GM18519 (cell line): ENCODE results near the gene TIMP2.
"Not testable (repeated sequence)": the region's sequence is repeated elsewhere in the genome, so short reads cannot be mapped to it uniquely, and the experiment has no call there.

Source experiments
- ATAC-seq: cut with Tn5 transposase; IDR thresholded peaks from one replicate; pipeline ENCODE4 v1.9.1; 2021; ENCODE audit warnings: mild to moderate bottlenecking, moderate library complexity; ENCODE audit not compliant: unreplicated experiment, low FRiP score

Gene TIMP2

GRCh38 chr17:78875363-78876093 lies 49.7 kb downstream of the TIMP2 start:
- no peak for ATAC-seq

- ATAC-seq = no peak
Measured at GRCh38 chr17:78873519-78874340, 51.5 kb downstream of the TIMP2 start.

GRCh38 chr17:78872486-78872885 lies 52.7 kb downstream of the TIMP2 start:
- ATAC-seq = no peak

GRCh38 chr17:78870621-78871020 lies 54.6 kb downstream of the TIMP2 start:
- no peak for ATAC-seq

GRCh38 chr17:78868391-78868790 lies 56.8 kb downstream of the TIMP2 start:
- no peak for ATAC-seq

GRCh38 chr17:78867046-78867445 lies 58.1 kb downstream of the TIMP2 start:
- ATAC-seq = not testable (repeated sequence)

DNA sequence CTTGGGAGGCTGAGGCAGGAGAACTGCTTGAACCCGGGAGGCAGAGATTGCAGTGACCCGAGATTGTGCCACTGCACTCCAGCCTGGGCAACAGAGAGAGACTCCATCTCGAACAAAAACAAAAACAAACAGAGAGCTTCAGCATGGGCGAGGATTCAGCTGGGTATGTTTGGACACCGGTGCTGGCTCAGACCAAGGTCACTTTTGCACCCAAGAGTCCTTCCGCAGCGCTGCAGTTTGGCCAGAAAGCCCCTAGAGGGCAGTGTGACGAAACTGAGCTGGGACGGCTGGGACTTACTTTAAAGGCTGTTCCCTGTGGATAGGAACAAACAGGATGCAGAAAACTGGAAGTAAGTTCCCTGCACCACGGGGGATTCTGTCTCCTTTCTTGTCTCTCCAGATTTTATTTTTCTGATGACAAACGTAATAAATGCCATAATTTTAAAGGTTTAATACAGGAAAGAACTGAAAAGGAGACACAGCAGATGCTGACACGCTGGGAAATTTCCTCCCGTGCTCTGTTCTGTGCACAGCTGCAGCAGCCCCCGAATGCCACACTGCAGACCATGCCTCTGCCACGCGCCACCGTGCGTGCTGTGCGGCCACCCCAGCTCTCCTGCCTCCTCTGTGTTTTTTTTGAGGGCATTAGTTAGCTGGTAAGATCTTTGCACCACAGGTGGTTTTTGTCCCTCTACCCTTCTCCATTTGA lies 59.4 kb downstream of the TIMP2 start:
- no peak for ATAC-seq

DNA sequence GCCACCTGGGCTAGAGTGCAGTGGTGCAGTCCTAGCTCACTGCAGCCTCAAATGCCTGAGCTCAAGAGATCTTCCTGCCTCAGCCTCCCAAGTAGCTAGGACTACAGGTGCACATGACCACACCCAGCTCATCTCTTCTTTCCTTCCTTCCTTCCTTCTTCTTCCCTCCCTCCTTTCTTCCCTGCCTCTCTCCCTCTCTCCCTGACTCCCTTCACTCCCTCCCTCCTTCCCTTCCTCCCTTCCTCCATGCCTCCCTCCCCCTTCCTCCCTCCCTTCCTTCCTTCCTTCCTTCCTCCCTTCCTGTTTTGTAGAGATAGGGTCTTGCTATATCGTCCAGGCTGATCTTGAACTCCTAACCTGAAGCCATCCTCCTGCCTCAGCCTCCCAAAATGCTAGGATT lies 61.1 kb downstream of the TIMP2 start:
- no peak for ATAC-seq

DNA sequence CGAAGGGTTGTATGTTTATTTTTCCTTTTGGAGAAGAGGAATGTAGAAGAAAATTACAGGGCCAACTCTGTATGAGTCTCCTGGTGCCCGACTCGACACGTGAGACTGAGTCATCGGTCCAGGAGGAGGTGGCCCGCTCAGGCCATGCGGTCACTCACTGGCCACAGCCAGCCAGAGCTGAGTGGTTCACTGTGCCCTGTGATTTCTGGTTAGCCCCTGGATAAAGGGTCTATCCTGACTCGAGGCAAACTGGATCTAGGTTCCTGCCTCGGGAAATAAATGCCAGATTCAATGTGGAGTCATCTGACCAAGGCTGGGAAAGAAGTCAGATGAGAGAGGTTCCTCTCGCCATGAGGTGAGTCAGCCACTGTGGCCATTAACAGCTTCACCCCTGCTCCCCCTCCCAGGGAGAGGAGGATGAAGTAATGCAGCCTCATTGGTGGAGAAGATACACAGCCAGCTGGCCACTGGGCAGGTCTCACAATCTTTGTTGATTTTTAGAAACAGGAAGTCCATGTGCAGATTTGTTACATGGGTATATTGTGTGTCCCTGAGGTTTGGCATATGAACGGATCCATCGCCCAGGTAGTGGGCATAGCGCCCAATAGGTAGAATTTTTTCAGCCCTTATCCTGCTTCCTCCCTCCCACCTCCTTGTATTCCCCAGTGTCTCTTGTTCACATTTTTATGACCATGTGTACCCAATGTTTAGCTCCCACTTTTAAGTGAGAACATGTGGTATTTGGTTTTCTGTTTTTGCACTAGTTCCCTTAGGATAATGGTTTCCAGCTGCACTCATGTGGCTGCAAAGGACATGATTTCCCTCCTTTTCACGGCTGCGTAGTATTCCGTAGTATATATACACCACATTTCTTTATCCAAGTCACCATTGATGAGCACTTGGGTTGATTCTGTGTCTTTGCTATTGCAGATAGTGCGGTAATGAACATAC lies 62.8 kb downstream of the TIMP2 start:
- no peak for ATAC-seq

GRCh38 chr17:78861229-78861628 lies 64.0 kb downstream of the TIMP2 start:
- no peak for ATAC-seq

- ATAC-seq = no peak
Measured at GRCh38 chr17:78859051-78859450, 66.1 kb downstream of the TIMP2 start.

DNA sequence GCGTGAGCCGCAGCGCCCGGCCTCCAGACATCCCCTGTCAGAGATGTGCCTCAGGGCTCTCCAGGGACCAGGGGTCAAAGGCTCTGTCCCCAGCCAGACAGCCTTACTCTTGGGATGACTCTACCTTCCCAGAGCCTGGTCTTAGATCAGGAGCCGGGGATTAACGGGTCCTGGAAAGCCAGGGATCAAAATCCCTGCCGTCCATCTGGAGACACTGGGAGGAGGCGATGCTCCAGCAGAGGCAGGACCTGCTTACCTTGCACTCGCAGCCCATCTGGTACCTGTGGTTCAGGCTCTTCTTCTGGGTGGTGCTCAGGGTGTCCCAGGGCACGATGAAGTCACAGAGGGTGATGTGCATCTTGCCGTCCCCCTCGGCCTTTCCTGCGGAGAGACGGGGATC lies 67.9 kb downstream of the TIMP2 start:
- no peak for ATAC-seq

DNA sequence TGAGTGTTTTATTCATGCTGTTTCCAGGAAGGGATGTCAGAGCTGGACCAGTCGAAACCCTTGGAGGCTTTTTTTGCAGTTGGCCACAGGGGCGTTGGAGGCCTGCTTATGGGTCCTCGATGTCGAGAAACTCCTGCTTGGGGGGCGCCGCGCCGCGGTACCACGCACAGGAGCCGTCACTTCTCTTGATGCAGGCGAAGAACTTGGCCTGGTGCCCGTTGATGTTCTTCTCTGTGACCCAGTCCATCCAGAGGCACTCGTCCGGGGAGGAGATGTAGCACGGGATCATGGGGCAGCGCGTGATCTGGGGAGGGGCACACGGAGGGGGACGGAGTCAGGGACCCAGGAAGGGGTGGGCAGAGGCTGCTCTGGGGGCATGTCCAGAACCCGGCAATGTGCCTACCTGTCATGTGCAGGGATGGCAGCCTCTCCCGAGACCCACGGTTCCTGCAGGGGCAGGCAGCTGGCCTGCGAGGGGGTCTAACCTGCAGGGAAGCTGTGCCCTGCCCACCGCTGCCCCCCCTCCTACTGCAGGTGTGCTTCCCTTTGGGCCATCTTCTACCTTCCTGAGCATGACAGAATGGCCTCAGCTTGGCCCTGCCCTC lies 69.5 kb downstream of the TIMP2 start:
- no peak for ATAC-seq

DNA sequence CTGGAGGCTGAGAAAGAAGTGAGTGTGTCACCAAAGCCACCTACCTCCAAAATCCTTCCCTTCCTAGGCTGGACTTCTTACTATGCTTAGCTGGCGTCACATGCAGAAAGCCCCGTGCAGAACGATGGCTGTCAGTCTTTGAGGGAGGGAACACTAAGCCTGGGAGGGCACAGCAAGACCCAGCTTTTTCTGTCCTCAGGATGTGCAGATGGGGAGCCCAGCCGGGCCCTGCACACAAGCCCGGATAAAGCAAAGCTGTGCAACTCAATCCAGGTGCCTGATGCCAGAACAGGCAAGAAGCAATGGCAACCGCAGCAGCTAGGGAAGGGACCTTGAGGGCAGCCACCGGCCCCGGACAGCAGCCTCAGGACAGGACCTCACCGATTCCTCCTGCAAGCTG lies 70.7 kb downstream of the TIMP2 start:
- no peak for ATAC-seq

DNA sequence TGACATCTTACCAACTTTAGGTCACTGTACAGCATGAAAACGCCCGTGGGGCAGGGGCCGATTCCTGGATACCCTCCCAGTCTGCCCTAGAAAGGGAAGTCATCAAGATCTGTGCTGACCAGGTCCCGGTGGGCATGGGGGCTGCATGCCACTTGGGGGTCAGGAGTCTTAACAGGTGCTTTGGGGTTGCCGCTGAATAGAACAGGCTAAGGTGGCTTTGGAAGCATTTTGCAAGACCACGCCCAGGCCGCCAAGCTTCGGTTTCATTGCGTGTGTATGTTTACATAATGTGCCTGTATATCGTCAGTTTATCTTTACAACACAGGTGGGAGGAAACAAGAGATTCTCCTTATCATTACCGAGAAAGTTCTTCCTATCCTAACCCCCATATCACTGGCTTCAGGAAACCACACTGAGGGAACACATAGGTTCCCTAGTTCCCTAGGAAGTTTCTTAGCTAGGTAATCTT lies 71.2 kb downstream of the TIMP2 start:
- ATAC-seq = no peak

DNA sequence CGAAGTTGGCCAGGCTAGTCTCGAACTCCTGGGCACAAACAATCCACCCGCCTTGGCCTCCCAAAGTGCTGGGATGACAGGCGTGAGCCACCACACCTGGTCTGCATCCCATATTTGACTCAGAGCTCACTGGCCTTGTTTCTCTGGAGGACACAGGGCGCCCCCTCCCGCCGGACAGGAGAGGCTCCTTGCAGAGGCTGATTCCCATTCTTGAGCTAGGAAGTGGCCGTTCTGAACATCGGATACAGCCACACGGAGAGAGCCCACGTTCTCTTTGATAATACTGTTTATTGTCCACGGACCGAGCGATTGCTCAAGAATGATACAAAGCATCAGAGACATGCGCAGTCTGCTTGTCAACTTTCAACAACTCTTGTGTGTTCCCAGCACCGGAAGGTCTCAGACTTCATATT lies 72.5 kb downstream of the TIMP2 start:
- ATAC-seq = no peak

DNA sequence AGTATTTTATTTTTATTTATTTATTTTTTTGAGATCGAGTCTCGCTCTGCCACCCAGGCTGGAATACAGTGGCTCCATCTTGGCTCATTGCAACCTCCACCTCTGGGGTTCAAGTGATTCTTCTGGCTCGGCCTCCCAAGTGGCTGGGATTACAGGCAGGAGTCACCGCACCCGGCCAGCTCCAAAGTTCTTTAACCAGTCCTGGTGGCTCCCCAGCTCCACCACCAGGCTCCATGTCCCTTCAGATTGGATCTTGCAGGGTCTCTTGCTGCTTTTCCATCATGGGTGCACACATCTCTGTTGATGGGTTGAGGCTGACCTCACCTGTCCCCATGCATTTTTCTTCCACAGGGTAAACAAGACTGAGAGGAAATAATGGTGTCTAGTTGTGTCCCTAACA lies 76.2 kb downstream of the TIMP2 start:
- no peak for ATAC-seq

DNA sequence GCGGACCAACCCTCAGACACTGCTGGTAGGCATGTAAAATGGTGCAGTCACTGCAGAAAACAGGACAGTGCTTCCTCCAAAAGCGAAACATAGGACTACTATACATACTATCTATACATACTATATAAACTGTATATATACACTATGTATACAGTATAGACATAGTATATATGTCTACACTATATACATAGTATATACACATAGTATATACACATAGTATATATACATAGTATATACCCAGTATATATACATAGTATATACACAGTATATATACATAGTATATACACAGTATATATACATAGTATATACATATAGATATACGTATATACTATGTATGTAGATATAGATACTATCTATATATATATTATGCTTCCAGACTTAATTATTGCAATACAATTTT lies 78.1 kb downstream of the TIMP2 start:
- no peak for ATAC-seq

DNA sequence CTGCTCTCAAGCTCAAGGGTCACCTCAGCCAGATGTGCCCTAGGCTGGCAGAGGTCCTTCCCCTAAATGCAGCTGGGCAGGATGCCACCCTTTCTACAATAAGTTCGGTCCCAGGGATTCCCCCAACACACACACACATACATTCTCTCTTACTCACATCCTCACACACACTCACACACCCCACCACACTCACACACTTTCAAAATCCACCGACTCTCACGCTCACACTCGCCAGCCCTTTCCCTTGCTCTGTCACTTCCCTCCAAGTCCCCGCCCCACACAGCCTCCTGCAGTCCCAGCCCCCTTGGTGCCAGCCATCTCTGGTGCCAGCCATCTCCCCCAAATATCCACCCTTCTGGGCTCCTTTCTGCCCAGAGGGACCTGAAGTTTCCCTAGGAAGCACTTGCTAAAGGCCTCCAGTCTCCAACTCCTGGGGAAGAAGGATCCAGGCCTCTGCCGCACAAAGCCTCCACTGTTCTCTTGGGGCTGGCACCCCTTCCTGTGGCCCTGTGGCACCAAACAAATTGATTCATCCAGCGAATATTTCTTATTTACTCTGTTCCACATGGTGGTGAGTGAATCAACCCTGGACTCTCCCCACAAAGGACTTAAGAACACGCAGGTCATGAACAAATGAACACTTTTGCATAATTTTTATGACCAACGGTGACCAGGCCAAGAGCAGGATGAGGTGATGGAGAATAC lies 80.7 kb downstream of the TIMP2 start:
- no peak for ATAC-seq
